HUES6 (cell line): ENCODE measurements around the gene GSX1.

Experiments used
- H3K27ac ChIP-seq: 2 replicates; pipeline ENCODE4 v1.7.0; 2013; ENCODE audit warnings: low read depth, mild to moderate bottlenecking, low read length, inconsistent platforms
- H3K27me3 ChIP-seq: 2 replicates; pipeline ENCODE4 v1.6.1; 2013; ENCODE audit warnings: low read length; ENCODE audit not compliant: control insufficient read depth, insufficient read depth
- H3K36me3 ChIP-seq: 2 replicates; pipeline ENCODE4 v1.6.1; 2013; ENCODE audit warnings: low read length; ENCODE audit not compliant: control insufficient read depth, insufficient read depth
- H3K4me1 ChIP-seq: 2 replicates; pipeline ENCODE4 v1.6.1; 2013; ENCODE audit warnings: low read length; ENCODE audit not compliant: control insufficient read depth, insufficient read depth
- H3K4me3 ChIP-seq: 2 replicates; pipeline ENCODE4 v1.5.1; 2013; ENCODE audit warnings: low read depth, low read length
- H3K9ac ChIP-seq: one replicate; pipeline ENCODE4 v1.6.1; 2013; ENCODE audit warnings: mild to moderate bottlenecking, low read length
- H3K9me3 ChIP-seq: 2 replicates; pipeline ENCODE4 v1.6.1; 2013; ENCODE audit warnings: low read depth, low read length; ENCODE audit not compliant: control insufficient read depth, insufficient read depth

The GSX1 gene

DNA sequence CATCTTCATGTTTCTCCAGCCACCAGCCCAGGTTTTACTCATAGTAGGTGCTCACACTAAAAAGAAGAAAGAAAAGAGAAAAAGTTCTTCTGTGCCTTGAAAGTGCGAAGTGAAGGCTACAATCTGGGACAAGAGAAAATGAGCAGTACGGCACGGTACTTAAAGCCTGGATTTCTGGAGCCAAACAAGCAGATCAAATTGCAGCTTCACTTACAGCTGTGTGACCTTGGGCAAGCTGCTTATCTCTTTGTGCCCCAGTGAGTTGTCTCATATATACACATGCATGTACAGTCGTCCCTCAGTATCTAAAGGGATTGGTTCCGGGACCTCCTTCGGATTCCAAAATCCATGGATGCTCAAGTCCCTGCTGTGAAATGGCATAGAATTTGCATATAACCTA lies 41.8 kb downstream of the GSX1 start:
- H3K27me3 ChIP-seq = peaks cover 72% of the 10 kb centered on the region

DNA sequence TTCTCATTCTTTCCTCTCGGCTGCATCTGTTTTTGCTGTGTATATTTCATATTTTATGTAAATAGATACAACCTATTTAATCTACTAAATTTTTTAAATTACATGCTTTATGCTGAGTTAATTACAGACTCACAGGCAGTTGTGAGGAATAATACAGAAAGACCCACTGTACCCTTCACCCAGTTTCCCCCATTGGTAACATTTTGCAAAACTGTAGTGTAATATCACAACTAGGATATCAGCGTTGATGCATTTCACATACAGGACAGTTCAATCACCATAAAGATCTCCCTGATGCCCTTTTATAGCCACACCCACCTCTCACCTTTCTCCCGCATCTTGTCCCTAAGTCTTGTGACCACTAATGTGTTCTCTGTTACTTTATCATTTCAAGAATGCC lies 43.5 kb downstream of the GSX1 start:
- H3K36me3 ChIP-seq = no peaks in the 10 kb centered on the region
- no peak overlapping the region for H3K9ac ChIP-seq
- no peak overlapping the region for H3K4me3 ChIP-seq
- H3K9me3 ChIP-seq = no peaks in the 10 kb centered on the region
- H3K4me1 ChIP-seq = no peaks in the 10 kb centered on the region
- no peak overlapping the region for H3K27ac ChIP-seq
- H3K27me3 ChIP-seq = peaks cover 60% of the 10 kb centered on the region

More for the DNA sequence above, 41.8 kb downstream of the GSX1 start:
- Histone ChIP-seq H3K9me3 (no peaks in the 10 kb centered on the region), H3K4me1 (no peaks in the 10 kb centered on the region), H3K9ac (no peak overlapping the region), H3K4me3 (no peak overlapping the region), H3K36me3 (no peaks in the 10 kb centered on the region), H3K27ac (no peak overlapping the region)

DNA sequence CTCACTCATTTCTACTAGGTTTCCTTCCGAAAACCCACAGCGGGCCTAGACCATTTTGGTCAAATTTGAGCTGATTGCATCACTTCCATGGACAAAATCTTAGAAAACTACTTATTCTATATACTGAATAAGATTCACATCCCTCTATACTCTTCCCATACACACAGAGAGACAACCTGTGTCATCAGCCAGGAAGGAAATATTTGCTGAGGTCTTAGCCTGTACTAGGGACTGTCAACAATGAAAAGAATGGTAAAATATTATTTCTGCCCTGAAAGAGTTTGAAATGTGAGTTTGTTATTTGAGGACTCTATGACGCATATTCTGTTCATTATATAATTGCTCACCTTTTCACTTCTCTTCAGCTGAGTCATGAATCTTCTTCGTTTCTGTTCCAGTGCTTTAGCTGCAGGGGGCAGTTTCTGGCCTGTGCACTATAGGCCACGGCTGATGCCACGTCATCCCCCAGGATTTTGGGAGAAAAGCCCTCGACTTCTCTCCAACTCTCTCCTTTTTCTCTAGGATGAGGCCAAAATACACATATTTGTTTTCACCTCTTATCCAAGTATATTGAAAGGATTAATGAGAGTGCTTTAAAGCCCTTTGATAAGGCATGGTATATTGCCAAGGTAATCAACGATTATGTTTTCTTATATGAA lies 47.7 kb downstream of the GSX1 start:
- Histone ChIP-seq H3K27me3 (peaks cover 36% of the 10 kb centered on the region), H3K27ac (no peak overlapping the region)

DNA sequence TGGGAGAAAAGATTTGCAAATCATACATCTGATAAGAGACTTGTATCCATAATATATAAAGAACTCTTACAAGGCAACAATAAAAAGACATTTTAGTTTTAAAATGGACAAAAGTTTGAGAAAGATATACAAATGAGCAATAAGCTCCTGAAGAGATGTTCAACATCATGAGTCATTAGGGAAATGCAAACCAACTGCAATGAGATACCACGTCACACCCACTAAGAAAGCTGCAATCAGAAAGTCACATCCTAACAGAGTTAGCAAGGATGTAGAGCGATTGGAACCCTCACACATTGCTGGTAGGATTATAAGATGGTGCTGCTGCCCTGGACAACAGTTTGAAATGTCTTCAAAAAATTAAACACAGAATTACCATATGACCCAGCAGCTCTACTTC lies 50.3 kb downstream of the GSX1 start:
- Histone ChIP-seq H3K4me3 (no peak overlapping the region), H3K27me3 (peaks cover 43% of the 10 kb centered on the region), H3K9ac (no peak overlapping the region), H3K4me1 (no peaks in the 10 kb centered on the region), H3K36me3 (no peaks in the 10 kb centered on the region), H3K27ac (no peak overlapping the region), H3K9me3 (no peaks in the 10 kb centered on the region)

More for the DNA sequence above, 47.7 kb downstream of the GSX1 start:
- H3K4me1 ChIP-seq = no peaks in the 10 kb centered on the region
- H3K4me3 ChIP-seq = no peak overlapping the region
- H3K9me3 ChIP-seq = no peaks in the 10 kb centered on the region
- no peak overlapping the region for H3K9ac ChIP-seq
- no peaks in the 10 kb centered on the region for H3K36me3 ChIP-seq
